GM21717 (cell line): ENCODE measurements around the gene NPAS3.

ENCODE experiments used
- ATAC-seq: cut with Tn5 transposase; IDR thresholded peaks from one replicate; pipeline ENCODE4 v1.9.1; 2021; ENCODE audit warnings: mild to moderate bottlenecking, moderate library complexity; ENCODE audit not compliant: unreplicated experiment

Gene NPAS3

GRCh38 chr14:33241331-33241730 lies 302.7 kb downstream of the NPAS3 start:
- ATAC-seq, result no peak

GRCh38 chr14:33249233-33249820 lies 310.6 kb downstream of the NPAS3 start:
- ATAC-seq, result no peak

- ATAC-seq, result no peak
Measured at GRCh38 chr14:33250963-33251362, 312.3 kb downstream of the NPAS3 start.

GRCh38 chr14:33254342-33254741 lies 315.7 kb downstream of the NPAS3 start:
- no peak for ATAC-seq

- ATAC-seq, result no peak
Measured at GRCh38 chr14:33254861-33255395, 316.2 kb downstream of the NPAS3 start.

GRCh38 chr14:33257796-33258195 lies 319.1 kb downstream of the NPAS3 start:
- no peak for ATAC-seq

GRCh38 chr14:33259764-33260163 lies 321.1 kb downstream of the NPAS3 start:
- no peak for ATAC-seq

- ATAC-seq, result no peak
Measured at GRCh38 chr14:33271216-33271615, 332.5 kb downstream of the NPAS3 start.

- ATAC-seq, result no peak
Measured at GRCh38 chr14:33271891-33272290, 333.2 kb downstream of the NPAS3 start.

GRCh38 chr14:33273978-33274377 lies 335.3 kb downstream of the NPAS3 start:
- no peak for ATAC-seq

GRCh38 chr14:33275879-33276278 lies 337.2 kb downstream of the NPAS3 start:
- ATAC-seq, result no peak

GRCh38 chr14:33279865-33280264 lies 341.2 kb downstream of the NPAS3 start:
- no peak for ATAC-seq

- ATAC-seq, result no peak
Measured at GRCh38 chr14:33280646-33281045, 342.0 kb downstream of the NPAS3 start.

GRCh38 chr14:33282331-33283230 lies 343.9 kb downstream of the NPAS3 start:
- ATAC-seq, result no peak

- ATAC-seq, result no peak
Measured at GRCh38 chr14:33285902-33286700, 347.4 kb downstream of the NPAS3 start.

GRCh38 chr14:33287189-33287588 lies 348.5 kb downstream of the NPAS3 start:
- no peak for ATAC-seq

- no peak for ATAC-seq
Measured at GRCh38 chr14:33290641-33291040, 352.0 kb downstream of the NPAS3 start.

GRCh38 chr14:33291529-33292104 lies 352.9 kb downstream of the NPAS3 start:
- no peak for ATAC-seq

GRCh38 chr14:33294419-33294818 lies 355.7 kb downstream of the NPAS3 start:
- no peak for ATAC-seq

- ATAC-seq, result no peak
Measured at GRCh38 chr14:33297565-33297964, 358.9 kb downstream of the NPAS3 start.

GRCh38 chr14:33307691-33308251 lies 369.1 kb downstream of the NPAS3 start:
- ATAC-seq, result no peak
